Panc1 (cell line): Measurements from ENCODE around the gene OVAAL.

Experiments
- CTCF ChIP-seq: fragments of 450-650 bp; IDR thresholded peaks from 2 replicates; pipeline ENCODE4 v1.5.1; 2017; ENCODE audit warnings: mild to moderate bottlenecking
- REST ChIP-seq, 2 experiments: IDR thresholded peaks; 2 replicates each; pipeline ENCODE4 v1.6.1; 2011 to 2012; ENCODE audit warnings: low read depth in 2 of 2, control low read depth in 1 of 2, low read length in 1 of 2, mild to moderate bottlenecking in 1 of 2, moderate library complexity in 1 of 2; ENCODE audit not compliant: insufficient read depth in 1 of 2
- TCF7L2 ChIP-seq: IDR thresholded peaks from 2 replicates; pipeline ENCODE4 v1.6.1; 2011; ENCODE audit warnings: mild to moderate bottlenecking, low read depth, low read length, inconsistent platforms

- no peak for TF ChIP-seq CTCF
- TF ChIP-seq REST (IDR thresholded peaks at IDR 0.05; ENCODE audit: insufficient read depth in 1 of 2, low read depth in 2 of 2, low read length in 1 of 2): no peak
- no peak for TF ChIP-seq TCF7L2
These were observed 4.5 kb downstream of the OVAAL start for GRCh38 chr1:180563026-180563827.
